Transverse colon (tissue), 4 donors: ENCODE results near the gene BCL2L13. TPM values are rescaled to one million over a fixed set of nuclear protein-coding genes. Genes with fewer than 3 reads are reported as not detected.
A peak's percentile ranks its signal among the peaks of the same experiment; 100 is the strongest.
"Not testable (repeated sequence)": the region's sequence is repeated elsewhere in the genome, so short reads cannot be mapped to it uniquely, and the experiment has no call there.

ENCODE experiments used
- DNase-seq: peaks from one replicate; pipeline ENCODE4 v3.0.0-alpha.2; 2019
- H3K27ac ChIP-seq, 4 donors: fragments of 200-600 bp; sonication (generic); 2 replicates each; pipeline ENCODE4 v1.5.1; 2016 to 2018; ENCODE audit warnings: inconsistent platforms in 4 of 4
- H3K27me3 ChIP-seq: fragments of 200-600 bp; sonication (generic); 2 replicates; pipeline ENCODE4 v1.5.1; 2017; ENCODE audit warnings: inconsistent platforms
- H3K36me3 ChIP-seq, 4 donors: fragments of 200-600 bp; sonication (generic); 2 replicates each; pipeline ENCODE4 v1.5.1; 2017 to 2019; ENCODE audit warnings: inconsistent platforms in 4 of 4
- H3K4me1 ChIP-seq, 4 donors: fragments of 200-600 bp; sonication (generic); 2 replicates each; pipeline ENCODE4 v1.5.1; 2017 to 2020; ENCODE audit warnings: inconsistent platforms in 4 of 4
- H3K4me3 ChIP-seq, 4 donors: fragments of 200-600 bp; sonication (generic); 1 replicate in 1 of 4; 2 replicates in 3 of 4; pipeline versions ENCODE4 v1.5.1 to v1.6.1; 2017 to 2019; ENCODE audit warnings: inconsistent platforms in 4 of 4
- H3K9me3 ChIP-seq, 2 donors: fragments of 200-600 bp; sonication (generic); 2 replicates each; pipeline ENCODE4 v1.5.1; 2017 to 2019; ENCODE audit warnings: inconsistent platforms in 2 of 2
- CTCF ChIP-seq, 5 experiments: fragments of 200-600 bp in 3 of 5; fragments of 450-650 bp in 2 of 5; sonication (generic) in 3 of 5; IDR thresholded peaks; 1 replicate in 2 of 5; 2 replicates in 3 of 5; pipeline ENCODE4 v1.5.1; 2016 to 2017; ENCODE audit warnings: antibody characterized with exemption in 5 of 5, inconsistent platforms in 3 of 5, mild to moderate bottlenecking in 2 of 5, moderate library complexity in 1 of 5
- EP300 ChIP-seq: sonication (generic); formaldehyde crosslinking; IDR thresholded peaks from one replicate; pipeline ENCODE4 v1.6.1; 2017; ENCODE audit warnings: antibody characterized with exemption, low read depth
- POLR2A ChIP-seq: fragments of 450-650 bp; IDR thresholded peaks from one replicate; pipeline ENCODE4 v1.6.1; 2016; ENCODE audit warnings: antibody characterized with exemption, mild to moderate bottlenecking, moderate library complexity
- POLR2AphosphoS5 ChIP-seq, 3 donors: sonication (generic); formaldehyde crosslinking; IDR thresholded peaks; one replicate each; pipeline ENCODE4 v1.6.1; 2016; ENCODE audit warnings: antibody characterized with exemption in 3 of 3
- WGBS, 2 donors: methylation state at CpG; one replicate each; pipeline ENCODE4 v1.1.5; 2018; ENCODE audit warnings: low coverage in 1 of 2; 5-methylcytosine and 5-hydroxymethylcytosine counted together
- in situ Hi-C, 4 donors: fragments of 200-750 bp; cut with MboI; loops; one replicate each; pipeline versions ENCODE4 v1.15.0 to v1.15.1; 2017; ENCODE audit warnings: low sequenced_read_pairs in 3 of 4, low pct_ligation_motif_present in 1 of 4, low pct_unique_long_range_greater_than_20kb in 1 of 4
- intact Hi-C: fragments of 100-400 bp; cut with DNase I; formaldehyde crosslinking; loops from one replicate; pipeline ENCODE4 v1.15.1; 2023; ENCODE audit warnings: low total_unique reads
- total RNA-seq, 4 donors: library from RNA; depleted of rRNA; stranded (reverse); fragments of >200 nt; gene quantifications; one replicate each; pipeline ENCODE4 v1.1.0, GENCODE V29; 2016

Gene BCL2L13
- total RNA-seq, 4 donors from 2014 or later, result 44.0 to 115 (median 59.6) TPM

DNA sequence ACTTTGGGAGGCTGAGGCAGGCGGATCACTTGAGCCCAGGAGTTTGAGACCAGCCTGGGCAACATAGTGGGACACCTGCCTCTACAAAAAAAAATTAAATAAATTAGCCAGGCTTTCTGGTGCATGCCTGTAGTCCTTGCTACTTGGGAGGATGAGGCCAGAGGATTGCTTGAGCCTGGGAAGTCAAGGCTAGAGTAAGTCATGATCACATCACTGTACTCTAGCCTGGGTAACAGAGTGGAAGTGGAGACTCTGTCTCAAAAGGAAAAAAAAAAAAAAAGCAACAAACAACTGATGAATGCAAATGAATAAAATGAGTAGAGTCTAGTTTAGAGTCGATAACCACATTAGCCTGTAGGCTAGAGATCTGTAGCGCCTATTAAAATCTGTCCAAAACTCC, 3.9 kb upstream of the BCL2L13 start:
- in situ Hi-C loops (no loop called here), intact Hi-C loops (loop anchor here (10.0 kb wide), 1 partner anchor 80 kb away; no protein-coding TSS in a partner anchor)
- Histone ChIP-seq H3K4me3 (no peak overlapping the region), H3K36me3 (no peaks in the 10 kb centered on the region), H3K27ac (no peak overlapping the region), H3K4me1 (peaks cover 0 to 16% (median 9%) of the 10 kb centered on the region in 4 donors), H3K27me3 (no peaks in the 10 kb centered on the region), H3K9me3 (no peaks in the 10 kb centered on the region)
- DNase-seq, result no peak
- TF ChIP-seq POLR2AphosphoS5 (IDR thresholded peaks at IDR 0.05) (no peak), POLR2A (no peak), CTCF (IDR thresholded peaks at IDR 0.05) (no peak), EP300 (no peak)
- 90 to 100% methylated on average over 2 to 3 of the region's 3 CpGs for WGBS, 2 donors

GRCh38 chr22:17636850-17637249, 1.7 kb upstream of the BCL2L13 start:
- in situ Hi-C loops, H3K4me3 ChIP-seq, H3K27me3 ChIP-seq, H3K36me3 ChIP-seq, DNase-seq, H3K9me3 ChIP-seq: not testable (repeated sequence)
- WGBS, 2 donors, result 95% methylated on average over 6 to 9 of the region's 10 CpGs
- H3K4me1 ChIP-seq, result peaks cover 0 to 25% (median 17%) of the 10 kb centered on the region in 4 donors
- intact Hi-C loops, result loop anchor here (10.0 kb wide), 1 partner anchor 82 kb away; no protein-coding TSS in a partner anchor
- H3K27ac ChIP-seq, result peak overlapping the region in 3 of 4 donors; percentile 97 to 98 (median 98)

- WGBS, 2 donors, result 43 to 49% methylated on average over 8 to 10 of the region's 10 CpGs
- DNase-seq, result no peak
- no peaks in the 10 kb centered on the region for H3K36me3 ChIP-seq
- H3K4me1 ChIP-seq, result peaks cover 0 to 25% (median 17%) of the 10 kb centered on the region in 4 donors
- no peak for TF ChIP-seq EP300
- TF ChIP-seq CTCF (IDR thresholded peaks at IDR 0.05), result no peak
- no peak for TF ChIP-seq POLR2A
- no peak for TF ChIP-seq POLR2AphosphoS5 (IDR thresholded peaks at IDR 0.05)
- peak overlapping the region; percentile 97 to 99 (median 98) for H3K27ac ChIP-seq
- no peaks in the 10 kb centered on the region for H3K9me3 ChIP-seq
- H3K4me3 ChIP-seq, result peak overlapping the region; percentile 30 to 88 (median 68)
- in situ Hi-C loops (no loop called here), intact Hi-C loops (loop anchor here (10.0 kb wide), 1 partner anchor 83 kb away; no protein-coding TSS in a partner anchor)
- no peaks in the 10 kb centered on the region for H3K27me3 ChIP-seq
Measured at GRCh38 chr22:17637490-17638181, 921 bp upstream of the BCL2L13 start.

GRCh38 chr22:17638182-17638431, 450 bp upstream of the BCL2L13 start:
- Histone ChIP-seq H3K27ac (peak overlapping the region; percentile 97 to 99 (median 98)), H3K9me3 (no peaks in the 10 kb centered on the region), H3K4me3 (peak overlapping the region; percentile 30 to 88 (median 68)), H3K4me1 (peaks cover 0 to 25% (median 17%) of the 10 kb centered on the region in 4 donors), H3K27me3 (no peaks in the 10 kb centered on the region), H3K36me3 (no peaks in the 10 kb centered on the region)
- intact Hi-C loops (loop anchor here (10.0 kb wide), 1 partner anchor 83 kb away; no protein-coding TSS in a partner anchor), in situ Hi-C loops (no loop called here)
- TF ChIP-seq EP300 (no peak), CTCF (IDR thresholded peaks at IDR 0.05) (no peak), POLR2A (no peak), POLR2AphosphoS5 (IDR thresholded peaks at IDR 0.05) (no peak)
- 0% methylated on average over 3 to 10 of the region's 10 CpGs for WGBS, 2 donors
- no peak for DNase-seq
